SK-N-SH treated with all-trans-retinoic acid at 6 μM for 48 hours (cell line): ENCODE results near the gene ARRDC3.

Source experiments
- ARNTL ChIP-seq: fragments of 450-650 bp; formaldehyde crosslinking; IDR thresholded peaks from 2 replicates; pipeline ENCODE4 v1.5.0; 2020; ENCODE audit warnings: low read depth, mild to moderate bottlenecking, moderate library complexity, borderline replicate concordance
- BACH2 ChIP-seq: fragments of 250-450 bp; sonication (Bioruptor Pico); IDR thresholded peaks from 2 replicates; pipeline ENCODE4 v1.9.0; 2021; ENCODE audit warnings: mild to moderate bottlenecking, borderline replicate concordance
- ISL1 ChIP-seq: fragments of 250-450 bp; sonication (Bioruptor Pico); IDR thresholded peaks from 2 replicates; pipeline ENCODE4 v2.1.2; 2022; ENCODE audit warnings: mild to moderate bottlenecking, moderate library complexity
- OSR1 ChIP-seq: fragments of 250-450 bp; sonication (Bioruptor Pico); IDR thresholded peaks from 2 replicates; pipeline ENCODE4 v1.8.0; 2022; ENCODE audit warnings: moderate library complexity, mild to moderate bottlenecking, inconsistent platforms
- PPARA ChIP-seq: fragments of 250-450 bp; sonication (Bioruptor Pico); IDR thresholded peaks from 2 replicates; pipeline ENCODE4 v1.5.0; 2020; ENCODE audit warnings: mild to moderate bottlenecking, borderline replicate concordance
- TOX ChIP-seq: fragments of 250-450 bp; sonication (Bioruptor Pico); IDR thresholded peaks from 2 replicates; pipeline ENCODE4 v1.8.0; 2021; ENCODE audit warnings: mild to moderate bottlenecking, moderate library complexity, borderline replicate concordance
- ZFP3 ChIP-seq: fragments of 250-450 bp; sonication (Bioruptor Pico); IDR thresholded peaks from 2 replicates; pipeline ENCODE4 v1.5.0; 2020; ENCODE audit warnings: mild to moderate bottlenecking, moderate library complexity
- ZFP30 ChIP-seq: fragments of 450-650 bp; formaldehyde crosslinking; IDR thresholded peaks from 2 replicates; pipeline ENCODE4 v1.5.0; 2022; ENCODE audit warnings: mild to moderate bottlenecking, moderate library complexity
- ZNF565 ChIP-seq: fragments of 450-650 bp; formaldehyde crosslinking; conservative IDR thresholded peaks from 2 replicates; pipeline ENCODE4 v1.5.0; 2020; ENCODE audit warnings: low read depth, mild to moderate bottlenecking, moderate library complexity
- ZNF8 ChIP-seq: fragments of 450-650 bp; formaldehyde crosslinking; IDR thresholded peaks from 2 replicates; pipeline ENCODE4 v1.5.0; 2020; ENCODE audit warnings: mild to moderate bottlenecking, moderate library complexity
- TF ChIP-seq, protein P1 (sequence below): fragments of 250-450 bp; sonication (Bioruptor Pico); IDR thresholded peaks from 2 replicates; pipeline ENCODE4 v1.5.1; 2020; ENCODE audit warnings: low read depth, mild to moderate bottlenecking, moderate library complexity
- TF ChIP-seq, protein P2 (sequence below): fragments of 250-450 bp; sonication (Bioruptor Pico); IDR thresholded peaks from 2 replicates; pipeline ENCODE4 v1.5.0; 2020; ENCODE audit warnings: mild to moderate bottlenecking, moderate library complexity
- TF ChIP-seq, protein P3 (sequence below): fragments of 250-450 bp; sonication (Bioruptor Pico); IDR thresholded peaks from 2 replicates; pipeline ENCODE4 v1.8.0; 2020; ENCODE audit warnings: mild to moderate bottlenecking, moderate library complexity, borderline replicate concordance
- TF ChIP-seq, protein P4 (sequence below): fragments of 250-450 bp; sonication (Bioruptor Pico); IDR thresholded peaks from 2 replicates; pipeline ENCODE4 v1.8.0; 2021; ENCODE audit warnings: low read depth, mild to moderate bottlenecking, moderate library complexity, borderline replicate concordance

DNA sequence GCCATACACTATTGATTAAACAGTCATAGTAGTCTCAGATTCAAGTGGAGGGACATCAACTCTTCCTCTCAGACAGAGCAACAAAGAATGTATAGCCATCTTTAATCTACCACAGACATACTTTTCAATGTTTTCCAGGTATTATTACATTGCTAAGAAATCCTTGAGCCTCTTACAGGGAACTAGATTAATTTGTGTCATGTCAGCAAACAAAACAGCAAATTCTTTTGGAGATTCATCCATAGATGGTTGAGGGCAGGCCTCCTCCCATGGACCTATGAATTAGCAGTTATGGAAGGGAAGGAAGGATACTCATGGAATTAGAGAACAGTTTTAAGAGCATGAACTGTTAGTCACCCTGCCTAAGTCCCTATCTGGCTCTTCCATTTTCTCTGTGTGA is 47.8 kb upstream of the ARRDC3 start:
- TF ChIP-seq TOX (no peak), ZNF565 (CRISPR knock-in tag) (no peak), ZFP30 (no peak), ZFP3 (no peak), ARNTL (CRISPR knock-in tag) (no peak), ISL1 (CRISPR knock-in tag) (no peak), ZNF8 (CRISPR knock-in tag) (no peak), PPARA (CRISPR knock-in tag) (no peak), BACH2 (CRISPR knock-in tag) (no peak), OSR1 (no peak)
- TF ChIP-seq, protein P1, sequence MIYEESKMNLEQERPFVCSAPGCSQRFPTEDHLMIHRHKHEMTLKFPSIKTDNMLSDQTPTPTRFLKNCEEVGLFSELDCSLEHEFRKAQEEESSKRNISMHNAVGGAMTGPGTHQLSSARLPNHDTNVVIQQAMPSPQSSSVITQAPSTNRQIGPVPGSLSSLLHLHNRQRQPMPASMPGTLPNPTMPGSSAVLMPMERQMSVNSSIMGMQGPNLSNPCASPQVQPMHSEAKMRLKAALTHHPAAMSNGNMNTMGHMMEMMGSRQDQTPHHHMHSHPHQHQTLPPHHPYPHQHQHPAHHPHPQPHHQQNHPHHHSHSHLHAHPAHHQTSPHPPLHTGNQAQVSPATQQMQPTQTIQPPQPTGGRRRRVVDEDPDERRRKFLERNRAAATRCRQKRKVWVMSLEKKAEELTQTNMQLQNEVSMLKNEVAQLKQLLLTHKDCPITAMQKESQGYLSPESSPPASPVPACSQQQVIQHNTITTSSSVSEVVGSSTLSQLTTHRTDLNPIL (CRISPR knock-in tag): no peak
- TF ChIP-seq, protein P2, sequence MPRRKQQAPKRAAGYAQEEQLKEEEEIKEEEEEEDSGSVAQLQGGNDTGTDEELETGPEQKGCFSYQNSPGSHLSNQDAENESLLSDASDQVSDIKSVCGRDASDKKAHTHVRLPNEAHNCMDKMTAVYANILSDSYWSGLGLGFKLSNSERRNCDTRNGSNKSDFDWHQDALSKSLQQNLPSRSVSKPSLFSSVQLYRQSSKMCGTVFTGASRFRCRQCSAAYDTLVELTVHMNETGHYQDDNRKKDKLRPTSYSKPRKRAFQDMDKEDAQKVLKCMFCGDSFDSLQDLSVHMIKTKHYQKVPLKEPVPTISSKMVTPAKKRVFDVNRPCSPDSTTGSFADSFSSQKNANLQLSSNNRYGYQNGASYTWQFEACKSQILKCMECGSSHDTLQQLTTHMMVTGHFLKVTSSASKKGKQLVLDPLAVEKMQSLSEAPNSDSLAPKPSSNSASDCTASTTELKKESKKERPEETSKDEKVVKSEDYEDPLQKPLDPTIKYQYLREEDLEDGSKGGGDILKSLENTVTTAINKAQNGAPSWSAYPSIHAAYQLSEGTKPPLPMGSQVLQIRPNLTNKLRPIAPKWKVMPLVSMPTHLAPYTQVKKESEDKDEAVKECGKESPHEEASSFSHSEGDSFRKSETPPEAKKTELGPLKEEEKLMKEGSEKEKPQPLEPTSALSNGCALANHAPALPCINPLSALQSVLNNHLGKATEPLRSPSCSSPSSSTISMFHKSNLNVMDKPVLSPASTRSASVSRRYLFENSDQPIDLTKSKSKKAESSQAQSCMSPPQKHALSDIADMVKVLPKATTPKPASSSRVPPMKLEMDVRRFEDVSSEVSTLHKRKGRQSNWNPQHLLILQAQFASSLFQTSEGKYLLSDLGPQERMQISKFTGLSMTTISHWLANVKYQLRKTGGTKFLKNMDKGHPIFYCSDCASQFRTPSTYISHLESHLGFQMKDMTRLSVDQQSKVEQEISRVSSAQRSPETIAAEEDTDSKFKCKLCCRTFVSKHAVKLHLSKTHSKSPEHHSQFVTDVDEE: no peak
- TF ChIP-seq, protein P3, sequence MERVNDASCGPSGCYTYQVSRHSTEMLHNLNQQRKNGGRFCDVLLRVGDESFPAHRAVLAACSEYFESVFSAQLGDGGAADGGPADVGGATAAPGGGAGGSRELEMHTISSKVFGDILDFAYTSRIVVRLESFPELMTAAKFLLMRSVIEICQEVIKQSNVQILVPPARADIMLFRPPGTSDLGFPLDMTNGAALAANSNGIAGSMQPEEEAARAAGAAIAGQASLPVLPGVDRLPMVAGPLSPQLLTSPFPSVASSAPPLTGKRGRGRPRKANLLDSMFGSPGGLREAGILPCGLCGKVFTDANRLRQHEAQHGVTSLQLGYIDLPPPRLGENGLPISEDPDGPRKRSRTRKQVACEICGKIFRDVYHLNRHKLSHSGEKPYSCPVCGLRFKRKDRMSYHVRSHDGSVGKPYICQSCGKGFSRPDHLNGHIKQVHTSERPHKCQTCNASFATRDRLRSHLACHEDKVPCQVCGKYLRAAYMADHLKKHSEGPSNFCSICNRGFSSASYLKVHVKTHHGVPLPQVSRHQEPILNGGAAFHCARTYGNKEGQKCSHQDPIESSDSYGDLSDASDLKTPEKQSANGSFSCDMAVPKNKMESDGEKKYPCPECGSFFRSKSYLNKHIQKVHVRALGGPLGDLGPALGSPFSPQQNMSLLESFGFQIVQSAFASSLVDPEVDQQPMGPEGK: no peak
- TF ChIP-seq, protein P4, sequence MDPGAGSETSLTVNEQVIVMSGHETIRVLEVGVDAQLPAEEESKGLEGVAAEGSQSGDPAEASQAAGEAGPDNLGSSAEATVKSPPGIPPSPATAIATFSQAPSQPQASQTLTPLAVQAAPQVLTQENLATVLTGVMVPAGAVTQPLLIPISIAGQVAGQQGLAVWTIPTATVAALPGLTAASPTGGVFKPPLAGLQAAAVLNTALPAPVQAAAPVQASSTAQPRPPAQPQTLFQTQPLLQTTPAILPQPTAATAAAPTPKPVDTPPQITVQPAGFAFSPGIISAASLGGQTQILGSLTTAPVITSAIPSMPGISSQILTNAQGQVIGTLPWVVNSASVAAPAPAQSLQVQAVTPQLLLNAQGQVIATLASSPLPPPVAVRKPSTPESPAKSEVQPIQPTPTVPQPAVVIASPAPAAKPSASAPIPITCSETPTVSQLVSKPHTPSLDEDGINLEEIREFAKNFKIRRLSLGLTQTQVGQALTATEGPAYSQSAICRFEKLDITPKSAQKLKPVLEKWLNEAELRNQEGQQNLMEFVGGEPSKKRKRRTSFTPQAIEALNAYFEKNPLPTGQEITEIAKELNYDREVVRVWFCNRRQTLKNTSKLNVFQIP (CRISPR knock-in tag): no peak
